Endothelial cell of umbilical vein (primary cell): Measurements from ENCODE around the gene KCNS3. TPM values are rescaled to one million over a fixed set of nuclear protein-coding genes. Genes with fewer than 3 reads are reported as not detected.

ENCODE experiments used
- BruUV-seq: library from RNA; stranded (reverse); fragments of 400-500 nt; replicated peaks from 2 replicates; lab custom pipeline; 2021; lab: Mats Ljungman, UMichigan
- CTCF ChIA-PET: fragments of 300-600, 350-600 bp; sonication (Branson Sonifier 250); formaldehyde crosslinking; loops from one replicate; lab custom pipeline; 2021; ENCODE audit warnings: antibody characterized with exemption, inconsistent platforms; lab: Charles Lee
- POLR2A ChIA-PET: fragments of 300-600, 350-600 bp; sonication (Branson Sonifier 250); formaldehyde crosslinking; loops from one replicate; lab custom pipeline; 2021; ENCODE audit warnings: antibody characterized with exemption, inconsistent platforms; lab: Charles Lee
- DNase-seq: peaks from one replicate; pipeline ENCODE4 v3.0.0-alpha.2; 2011; ENCODE audit warnings: low read depth, low spot score
- FAIRE-seq: peaks from 2 replicates; lab custom pipeline; 2011; peaks lifted over from hg19 to GRCh38; lab: Jason Lieb, UNC
- H2AFZ ChIP-seq: 2 replicates; pipeline ENCODE4 v1.6.0; 2012; ENCODE audit warnings: low read depth, low read length, control low read depth, inconsistent platforms
- H3K27ac ChIP-seq: 2 replicates; pipeline ENCODE4 v1.5.1; 2011; ENCODE audit warnings: low read depth, mild to moderate bottlenecking, control low read depth, low read length, moderate library complexity; ENCODE audit not compliant: insufficient read depth
- H3K27me3 ChIP-seq, 2 experiments: 2 replicates each; pipeline versions ENCODE4 v1.6.0 to v1.6.1; 2011; ENCODE audit warnings: low read length in 2 of 2, mixed read lengths in 1 of 2; ENCODE audit not compliant: control insufficient read depth in 2 of 2, insufficient read depth in 2 of 2
- H3K36me3 ChIP-seq, 2 experiments: 2 replicates in 1 of 2; 3 replicates in 1 of 2; pipeline ENCODE4 v1.5.1; 2011; ENCODE audit warnings: low read length in 2 of 2, mild to moderate bottlenecking in 1 of 2, moderate library complexity in 1 of 2; ENCODE audit not compliant: control insufficient read depth in 2 of 2, insufficient read depth in 2 of 2; ENCODE audit errors: extremely low read depth in 1 of 2
- H3K4me1 ChIP-seq: 3 replicates; pipeline ENCODE4 v1.5.1; 2011; ENCODE audit warnings: mild to moderate bottlenecking, low read length; ENCODE audit not compliant: control insufficient read depth, insufficient read depth; ENCODE audit errors: extremely low read depth
- H3K4me2 ChIP-seq: 2 replicates; pipeline ENCODE4 v1.6.1; 2011; ENCODE audit warnings: low read length, control low read depth, mixed read lengths; ENCODE audit not compliant: insufficient read depth
- H3K4me3 ChIP-seq, 3 experiments: fragments of 200-600 bp in 1 of 3; sonication (generic), shearing (Covaris generic) in 1 of 3; replicated peaks in 1 of 3; 2 replicates each; pipeline ENCODE4 v1.5.1; 2011 to 2016; ENCODE audit warnings: control low read depth in 3 of 3, low read length in 3 of 3, mild to moderate bottlenecking in 2 of 3, inconsistent platforms in 1 of 3, low read depth in 1 of 3, moderate library complexity in 1 of 3; ENCODE audit not compliant: insufficient read depth in 1 of 3
- H3K79me2 ChIP-seq: 2 replicates; pipeline ENCODE4 v1.6.0; 2012; ENCODE audit warnings: low read length, inconsistent platforms; ENCODE audit not compliant: control insufficient read depth, insufficient read depth
- H3K9ac ChIP-seq: replicated peaks from 2 replicates; pipeline ENCODE3; 2011; ENCODE audit warnings: low read length, control low read depth; ENCODE audit not compliant: insufficient read depth; ENCODE audit errors: extremely low read depth
- H3K9me1 ChIP-seq: replicated peaks from 3 replicates; pipeline ENCODE4 v1.6.0; 2011; ENCODE audit warnings: mild to moderate bottlenecking, low read length; ENCODE audit not compliant: control insufficient read depth, insufficient read depth; ENCODE audit errors: extremely low read depth
- H3K9me3 ChIP-seq: replicated peaks from 2 replicates; pipeline ENCODE4 v1.5.1; 2012; ENCODE audit warnings: low read length, inconsistent platforms; ENCODE audit not compliant: control insufficient read depth, insufficient read depth
- H4K20me1 ChIP-seq: replicated peaks from 2 replicates; pipeline ENCODE3; 2011; ENCODE audit warnings: mild to moderate bottlenecking, low read length; ENCODE audit not compliant: control insufficient read depth, insufficient read depth; ENCODE audit errors: extremely low read depth
- CTCF ChIP-seq, 2 donors: IDR thresholded peaks; 1 replicate in 1 of 2; 2 replicates in 1 of 2; pipeline ENCODE4 v1.5.1; 2011; ENCODE audit warnings: low read length in 2 of 2, mild to moderate bottlenecking in 2 of 2, moderate library complexity in 2 of 2, control low read depth in 1 of 2, inconsistent platforms in 1 of 2, low read depth in 1 of 2; ENCODE audit not compliant: insufficient read depth in 1 of 2; ENCODE audit errors: extremely low read depth in 1 of 2
- EZH2 ChIP-seq: IDR thresholded peaks from 2 replicates; pipeline ENCODE4 v1.6.1; 2012; ENCODE audit warnings: borderline replicate concordance, low read depth, mild to moderate bottlenecking, moderate library complexity, low read length, inconsistent platforms; ENCODE audit not compliant: severe bottlenecking
- FOS ChIP-seq: IDR thresholded peaks from 2 replicates; pipeline ENCODE4 v1.6.1; 2011; ENCODE audit warnings: mild to moderate bottlenecking, low read length, moderate library complexity, borderline replicate concordance; ENCODE audit not compliant: insufficient read depth
- GATA2 ChIP-seq: IDR thresholded peaks from 2 replicates; pipeline ENCODE4 v1.7.0; 2011; ENCODE audit warnings: low read depth, mild to moderate bottlenecking, moderate library complexity, mixed read lengths, low read length; ENCODE audit not compliant: insufficient read length, insufficient read depth
- JUN ChIP-seq: IDR thresholded peaks from 2 replicates; pipeline ENCODE4 v1.6.1; 2011; ENCODE audit warnings: borderline replicate concordance, low read depth; ENCODE audit not compliant: insufficient read length, insufficient read depth
- MAX ChIP-seq: IDR thresholded peaks from 2 replicates; pipeline ENCODE4 v1.6.1; 2011; ENCODE audit not compliant: insufficient read depth, insufficient read length
- MYC ChIP-seq: IDR thresholded peaks from one replicate; pipeline ENCODE4 v1.6.1; 2011; ENCODE audit warnings: mild to moderate bottlenecking, low read depth, low read length
- POLR2A ChIP-seq: IDR thresholded peaks from 2 replicates; pipeline ENCODE4 v1.6.1; 2012; ENCODE audit warnings: low read depth, mild to moderate bottlenecking, control low read depth, low read length
- POLR2AphosphoS5 ChIP-seq: IDR thresholded peaks from 2 replicates; pipeline ENCODE4 v1.6.1; 2012; ENCODE audit warnings: low read depth, mild to moderate bottlenecking, control low read depth, low read length, moderate library complexity; ENCODE audit not compliant: insufficient read depth
- dilution Hi-C: fragments of 300-500 bp; cut with MboI; formaldehyde crosslinking; loops from one replicate; pipeline ENCODE4 v1.15.0; 2019; ENCODE audit warnings: low sequenced_read_pairs; ENCODE audit not compliant: extremely low pct_ligation_motif_present
- intact Hi-C: fragments of 100-400 bp; cut with micrococcal nuclease; formaldehyde crosslinking; loops from one replicate; pipeline ENCODE4 v1.10.0; 2022
- polyA plus RNA-seq, 4 experiments: library from polyadenylated mRNA; depleted of rRNA in 3 of 4; stranded (reverse) in 3 of 4; unstranded in 1 of 4; fragments of >200 nt; gene quantifications; 2 replicates each; pipeline versions ENCODE4 v1.2.1 to v1.2.3, GENCODE V29; 2011 to 2012; ENCODE audit warnings: missing spikeins in 1 of 4
- total RNA-seq: library from RNA; stranded (reverse); gene quantifications from 2 replicates; pipeline ENCODE4 v1.2.3, GENCODE V29; 2021

KCNS3 gene
- total and polyA plus RNA-seq, 2 donors (not counting 3 experiments of a cell fraction or from before 2014, with no cell fraction given), result 0.75 to 2.4 TPM

GRCh38 chr2:17846676-17847075 is 31.8 kb upstream of the KCNS3 start:
- H3K4me2 ChIP-seq, result no peak overlapping the region
- CTCF ChIA-PET, result interaction anchor here (0.9 to 1.3 kb wide), 2 partner anchors 12 to 16 kb away, joined by 4 to 5 read pairs; no protein-coding TSS in a partner anchor
- no peaks in the 10 kb centered on the region for H3K27me3 ChIP-seq
- no peaks in the 10 kb centered on the region for H3K79me2 ChIP-seq
- no peaks in the 10 kb centered on the region for H3K9me3 ChIP-seq
- FAIRE-seq (no peak), DNase-seq (no peak)
- H3K9me1 ChIP-seq, result no peaks in the 10 kb centered on the region
- H3K4me3 ChIP-seq, result no peak overlapping the region
- intact Hi-C loops, result no loop called here
- H3K27ac ChIP-seq, result no peak overlapping the region
- no peak for TF ChIP-seq CTCF (IDR thresholded peaks at IDR 0.05; ENCODE audit: extremely low read depth in 1 of 2, insufficient read depth in 1 of 2, low read depth in 1 of 2, low read length in 2 of 2)
- no peak for TF ChIP-seq POLR2AphosphoS5
- no peak for TF ChIP-seq GATA2
- no peak for TF ChIP-seq FOS
- no peak for TF ChIP-seq EZH2
- TF ChIP-seq MYC, result no peak
- TF ChIP-seq POLR2A, result no peak
- no peak for TF ChIP-seq JUN
- no peak for TF ChIP-seq MAX
- BruUV-seq, result no TSS peak
- no peak overlapping the region for H3K9ac ChIP-seq
- no peaks in the 10 kb centered on the region for H3K36me3 ChIP-seq
- dilution Hi-C loops, result no loop called here
- no peak overlapping the region for H2AFZ ChIP-seq
- H4K20me1 ChIP-seq, result no peaks in the 10 kb centered on the region
- no peaks in the 10 kb centered on the region for H3K4me1 ChIP-seq
- POLR2A ChIA-PET, result no interaction called here
